GM21447 (cell line): Measurements from ENCODE around the gene UNC5C.
"Not testable (repeated sequence)": the region's sequence is repeated elsewhere in the genome, so short reads cannot be mapped to it uniquely, and the experiment has no call there.

Experiments used
- ATAC-seq: cut with Tn5 transposase; IDR thresholded peaks from one replicate; pipeline ENCODE4 v1.9.1; 2021; ENCODE audit not compliant: unreplicated experiment

The UNC5C gene

GRCh38 chr4:95183656-95184408, 364.9 kb downstream of the UNC5C start:
- no peak for ATAC-seq

GRCh38 chr4:95181996-95182306, 366.8 kb downstream of the UNC5C start:
- no peak for ATAC-seq

GRCh38 chr4:95181243-95181995, 367.4 kb downstream of the UNC5C start:
- ATAC-seq, result no peak

GRCh38 chr4:95180531-95181242, 368.1 kb downstream of the UNC5C start:
- ATAC-seq, result no peak

GRCh38 chr4:95178938-95179337, 369.8 kb downstream of the UNC5C start:
- ATAC-seq, result no peak

- not testable (repeated sequence) for ATAC-seq
Measured at GRCh38 chr4:95171377-95171776, 377.4 kb downstream of the UNC5C start.

- no peak for ATAC-seq
Measured at GRCh38 chr4:95170176-95170575, 378.6 kb downstream of the UNC5C start.

GRCh38 chr4:95167805-95168204, 381.0 kb downstream of the UNC5C start:
- no peak for ATAC-seq

GRCh38 chr4:95165926-95166524, 382.7 kb downstream of the UNC5C start:
- ATAC-seq, result peak; percentile 88

GRCh38 chr4:95162867-95163266, 385.9 kb downstream of the UNC5C start:
- ATAC-seq, result no peak

GRCh38 chr4:95161781-95162469, 386.8 kb downstream of the UNC5C start:
- no peak for ATAC-seq

GRCh38 chr4:95159384-95159783, 389.4 kb downstream of the UNC5C start:
- ATAC-seq, result no peak

- no peak for ATAC-seq
Measured at GRCh38 chr4:95158626-95159025, 390.1 kb downstream of the UNC5C start.

GRCh38 chr4:95158045-95158444, 390.7 kb downstream of the UNC5C start:
- ATAC-seq, result no peak

- ATAC-seq, result no peak
Measured at GRCh38 chr4:95157596-95157995, 391.2 kb downstream of the UNC5C start.

GRCh38 chr4:95156452-95156765, 392.4 kb downstream of the UNC5C start:
- ATAC-seq, result no peak

- no peak for ATAC-seq
Measured at GRCh38 chr4:95155759-95156451, 392.9 kb downstream of the UNC5C start.

- ATAC-seq, result no peak
Measured at GRCh38 chr4:95153182-95153581, 395.6 kb downstream of the UNC5C start.

- no peak for ATAC-seq
Measured at GRCh38 chr4:95151255-95151654, 397.5 kb downstream of the UNC5C start.

GRCh38 chr4:95142932-95143331, 405.8 kb downstream of the UNC5C start:
- no peak for ATAC-seq

GRCh38 chr4:95141361-95141760, 407.4 kb downstream of the UNC5C start:
- no peak for ATAC-seq
